Subcutaneous abdominal adipose tissue (tissue), 5 donors: ENCODE measurements around the gene C11orf91.
A peak's percentile ranks its signal among the peaks of the same experiment; 100 is the strongest.

Experiments
- H3K27ac ChIP-seq: one replicate; pipeline ENCODE4 v1.7.0; 2013; ENCODE audit warnings: low read depth, mild to moderate bottlenecking, inconsistent platforms, low read length, moderate library complexity
- H3K27me3 ChIP-seq, 5 donors: one replicate each; pipeline ENCODE4 v1.7.0; 2013; ENCODE audit warnings: low read length in 5 of 5, inconsistent platforms in 1 of 5; ENCODE audit not compliant: control insufficient read depth in 5 of 5, insufficient read depth in 4 of 5
- H3K36me3 ChIP-seq, 5 donors: one replicate each; pipeline ENCODE4 v1.7.0; 2013; ENCODE audit warnings: low read length in 5 of 5; ENCODE audit not compliant: control insufficient read depth in 5 of 5, insufficient read depth in 5 of 5
- H3K4me1 ChIP-seq, 5 donors: one replicate each; pipeline ENCODE4 v1.7.0; 2013; ENCODE audit warnings: low read length in 5 of 5, mild to moderate bottlenecking in 3 of 5, moderate library complexity in 1 of 5; ENCODE audit not compliant: control insufficient read depth in 5 of 5, insufficient read depth in 5 of 5
- H3K4me3 ChIP-seq, 5 donors: one replicate each; pipeline ENCODE4 v1.7.0; 2013; ENCODE audit warnings: low read length in 5 of 5, low read depth in 1 of 5
- H3K9ac ChIP-seq, 5 donors: one replicate each; pipeline ENCODE4 v1.7.0; 2013; ENCODE audit warnings: low read length in 5 of 5, mild to moderate bottlenecking in 4 of 5, moderate library complexity in 3 of 5
- H3K9me3 ChIP-seq, 5 donors: one replicate each; pipeline ENCODE4 v1.7.0; 2013; ENCODE audit warnings: low read length in 5 of 5; ENCODE audit not compliant: control insufficient read depth in 5 of 5
- donor health status: healthy.
- donor health status: healthy.
- donor health status: healthy.
- donor health status: healthy.
- donor health status: healthy.

Gene C11orf91

DNA sequence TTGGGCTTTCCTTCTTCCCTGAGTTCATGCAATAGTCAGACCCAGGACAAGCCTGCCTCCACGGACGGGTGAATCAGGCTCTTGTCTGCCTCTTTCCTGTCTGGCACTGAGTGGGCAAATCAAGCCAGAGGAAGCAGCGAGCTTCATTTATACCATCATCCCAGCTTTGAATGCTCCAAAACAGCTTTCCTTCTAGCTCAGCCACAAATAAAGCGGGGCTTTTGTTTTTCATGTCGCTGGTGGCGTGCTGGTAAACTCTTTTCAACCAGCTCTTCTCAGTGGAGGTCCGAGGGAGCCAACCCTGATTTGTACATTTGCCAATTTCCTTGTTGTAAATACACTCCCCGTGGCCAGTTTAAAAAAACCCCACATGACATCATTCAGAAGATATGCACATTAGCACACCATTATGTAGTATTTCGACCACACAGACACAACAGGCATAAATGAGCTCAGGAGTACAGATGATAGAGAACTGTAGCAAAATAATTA is 8.6 kb downstream of the C11orf91 start:
- H3K27ac ChIP-seq, result peak overlapping the region; percentile 96
- peaks cover 10 to 89% (median 32%) of the 10 kb centered on the region in 5 donors for H3K4me1 ChIP-seq
- peak overlapping the region; percentile 44 to 72 (median 60) for H3K9ac ChIP-seq
- H3K36me3 ChIP-seq, result no peaks in the 10 kb centered on the region
- peaks cover 0 to 4% (median 0%) of the 10 kb centered on the region in 5 donors for H3K9me3 ChIP-seq
- peaks cover 0 to 3% (median 0%) of the 10 kb centered on the region in 5 donors for H3K27me3 ChIP-seq
- peak overlapping the region in 2 of 5 donors; percentile 15 to 51 for H3K4me3 ChIP-seq

- H3K27ac ChIP-seq, result peak overlapping the region; percentile 96
- H3K36me3 ChIP-seq, result no peaks in the 10 kb centered on the region
- peaks cover 10 to 81% (median 29%) of the 10 kb centered on the region in 5 donors for H3K4me1 ChIP-seq
- H3K9me3 ChIP-seq, result peaks cover 0 to 4% (median 0%) of the 10 kb centered on the region in 5 donors
- peaks cover 0 to 3% (median 0%) of the 10 kb centered on the region in 5 donors for H3K27me3 ChIP-seq
- H3K9ac ChIP-seq, result peak overlapping the region; percentile 15 to 94 (median 46)
- H3K4me3 ChIP-seq, result peak overlapping the region in 1 of 5 donors; percentile 1
These were observed 9.4 kb downstream of the C11orf91 start for GRCh38 chr11:33691066-33691864.

- Histone ChIP-seq H3K27ac (peak overlapping the region; percentile 96), H3K36me3 (no peaks in the 10 kb centered on the region), H3K4me1 (peaks cover 10 to 73% (median 34%) of the 10 kb centered on the region in 5 donors), H3K9me3 (peaks cover 0 to 4% (median 0%) of the 10 kb centered on the region in 5 donors), H3K4me3 (peak overlapping the region in 1 of 5 donors; percentile 1), H3K27me3 (peaks cover 0 to 3% (median 0%) of the 10 kb centered on the region in 5 donors), H3K9ac (peak overlapping the region in 4 of 5 donors; percentile 5 to 94 (median 50))
These were observed 10.1 kb downstream of the C11orf91 start for GRCh38 chr11:33690290-33691065.

GRCh38 chr11:33689501-33689900 is 11.1 kb downstream of the C11orf91 start:
- Histone ChIP-seq H3K9me3 (peaks cover 0 to 4% (median 0%) of the 10 kb centered on the region in 5 donors), H3K4me1 (peaks cover 10 to 63% (median 38%) of the 10 kb centered on the region in 5 donors), H3K9ac (peak overlapping the region in 1 of 5 donors; percentile 26), H3K4me3 (no peak overlapping the region), H3K27ac (peak overlapping the region; percentile 96), H3K36me3 (no peaks in the 10 kb centered on the region), H3K27me3 (peaks cover 0 to 3% (median 0%) of the 10 kb centered on the region in 5 donors)

- peaks cover 10 to 59% (median 41%) of the 10 kb centered on the region in 5 donors for H3K4me1 ChIP-seq
- H3K4me3 ChIP-seq, result no peak overlapping the region
- peaks cover 0 to 3% (median 0%) of the 10 kb centered on the region in 5 donors for H3K27me3 ChIP-seq
- H3K27ac ChIP-seq, result peak overlapping the region; percentile 96
- H3K9ac ChIP-seq, result no peak overlapping the region
- H3K9me3 ChIP-seq, result peaks cover 0 to 4% (median 0%) of the 10 kb centered on the region in 5 donors
- H3K36me3 ChIP-seq, result no peaks in the 10 kb centered on the region
These were observed 11.5 kb downstream of the C11orf91 start for GRCh38 chr11:33689085-33689484.

DNA sequence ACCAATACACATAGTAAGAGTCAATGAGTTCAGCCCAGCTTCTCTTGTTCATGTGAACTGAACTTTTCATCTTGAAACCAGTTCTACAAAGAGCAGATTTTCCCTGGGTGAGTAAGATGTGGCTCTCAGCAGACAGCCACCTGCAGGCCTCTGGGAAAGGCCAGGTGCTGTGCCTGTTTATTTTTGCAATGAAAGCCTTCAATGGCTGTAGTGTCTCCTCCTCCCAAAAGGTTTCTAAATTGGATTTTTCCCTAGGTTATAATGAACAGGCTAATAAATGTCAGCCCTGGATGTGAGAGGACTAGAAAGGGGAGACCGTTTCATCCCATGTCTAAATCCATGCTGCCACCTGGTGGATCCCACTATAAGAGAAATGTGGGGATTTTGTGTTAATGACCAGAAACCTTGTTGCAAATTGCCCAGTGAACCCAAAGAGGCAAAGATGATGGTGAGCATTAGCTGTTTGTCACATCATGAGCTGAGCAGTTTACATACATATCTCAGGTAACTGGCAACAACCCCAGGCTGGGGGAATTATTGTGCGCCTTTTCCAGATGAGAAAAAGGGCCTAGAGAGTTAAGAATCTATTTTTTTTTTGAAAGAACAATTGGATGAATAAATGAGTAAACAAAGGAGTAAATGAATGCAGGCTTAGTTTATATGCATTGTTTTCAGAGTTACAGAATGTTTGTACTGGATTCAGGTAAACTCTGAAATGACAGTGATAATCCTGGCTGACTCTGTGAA is 12.7 kb downstream of the C11orf91 start:
- H3K27ac ChIP-seq, result no peak overlapping the region

DNA sequence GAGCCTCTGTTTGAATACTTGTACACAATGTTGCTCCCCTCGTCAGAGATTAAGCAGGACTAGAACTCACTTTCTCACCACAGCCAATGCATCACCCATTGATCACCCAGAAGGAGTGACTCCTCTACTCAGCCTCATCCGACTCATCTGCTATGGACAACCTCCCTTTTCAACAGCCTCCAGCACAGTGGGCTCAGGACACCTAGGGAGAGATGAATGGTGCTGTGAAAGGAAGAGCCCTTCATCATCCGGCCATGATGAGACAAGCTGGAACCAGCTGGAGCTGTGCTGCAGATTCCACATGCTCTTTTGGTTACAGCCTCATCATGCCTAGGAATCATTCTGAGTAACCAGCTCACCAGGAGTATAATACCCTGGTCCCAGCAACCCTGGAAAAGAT is 15.5 kb downstream of the C11orf91 start:
- H3K9ac ChIP-seq, result no peak overlapping the region
- H3K9me3 ChIP-seq, result peaks cover 0 to 4% (median 0%) of the 10 kb centered on the region in 5 donors
- H3K27me3 ChIP-seq, result no peaks in the 10 kb centered on the region
- H3K36me3 ChIP-seq, result no peaks in the 10 kb centered on the region
- H3K4me3 ChIP-seq, result no peak overlapping the region
- H3K4me1 ChIP-seq, result peaks cover 0 to 25% (median 13%) of the 10 kb centered on the region in 5 donors
- H3K27ac ChIP-seq, result no peak overlapping the region

More for the DNA sequence above, 12.7 kb downstream of the C11orf91 start:
- H3K9me3 ChIP-seq, result peaks cover 0 to 4% (median 0%) of the 10 kb centered on the region in 5 donors
- H3K4me1 ChIP-seq, result peaks cover 10 to 47% (median 39%) of the 10 kb centered on the region in 5 donors
- no peak overlapping the region for H3K9ac ChIP-seq
- no peak overlapping the region for H3K4me3 ChIP-seq
- no peaks in the 10 kb centered on the region for H3K36me3 ChIP-seq
- peaks cover 0 to 3% (median 0%) of the 10 kb centered on the region in 5 donors for H3K27me3 ChIP-seq

- Histone ChIP-seq H3K9ac (no peak overlapping the region), H3K36me3 (no peaks in the 10 kb centered on the region), H3K4me1 (peaks cover 0 to 16% (median 6%) of the 10 kb centered on the region in 5 donors), H3K4me3 (no peak overlapping the region), H3K9me3 (peaks cover 0 to 4% (median 0%) of the 10 kb centered on the region in 5 donors), H3K27me3 (no peaks in the 10 kb centered on the region), H3K27ac (no peak overlapping the region)
These were observed 16.5 kb downstream of the C11orf91 start for GRCh38 chr11:33684003-33684706.

DNA sequence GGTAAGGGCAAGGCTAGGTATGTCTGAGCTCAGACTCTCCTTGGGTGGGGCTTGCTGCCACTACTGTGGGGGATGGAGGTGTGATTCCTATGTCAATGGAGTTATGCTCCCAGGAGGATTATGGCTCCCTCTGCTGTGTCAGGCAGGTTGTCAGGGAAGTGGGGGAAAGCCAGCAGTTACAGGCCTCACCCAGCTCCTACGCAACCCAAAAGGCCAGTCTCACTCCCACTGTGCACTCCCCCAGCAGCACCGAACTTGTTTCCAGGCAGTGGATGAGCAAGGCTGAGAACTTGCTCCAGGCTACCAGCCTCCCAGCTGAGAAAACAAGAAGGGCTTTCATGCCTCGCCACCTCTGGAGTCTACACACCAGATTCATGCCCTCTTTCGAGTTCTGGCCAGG is 18.2 kb downstream of the C11orf91 start:
- Histone ChIP-seq H3K9me3 (peaks cover 0 to 4% (median 0%) of the 10 kb centered on the region in 5 donors), H3K4me1 (peaks cover 0 to 12% (median 0%) of the 10 kb centered on the region in 5 donors), H3K27me3 (no peaks in the 10 kb centered on the region), H3K27ac (no peak overlapping the region), H3K36me3 (no peaks in the 10 kb centered on the region), H3K9ac (no peak overlapping the region), H3K4me3 (no peak overlapping the region)
